Transverse colon (tissue), 4 donors: ENCODE measurements around the gene NUSAP1. TPM values are rescaled to one million over a fixed set of nuclear protein-coding genes. Genes with fewer than 3 reads are reported as not detected.

Source experiments
- DNase-seq: peaks from one replicate; pipeline ENCODE4 v3.0.0-alpha.2; 2019
- H3K27ac ChIP-seq, 4 donors: fragments of 200-600 bp; sonication (generic); 2 replicates each; pipeline ENCODE4 v1.5.1; 2016 to 2018; ENCODE audit warnings: inconsistent platforms in 4 of 4
- H3K27me3 ChIP-seq: fragments of 200-600 bp; sonication (generic); 2 replicates; pipeline ENCODE4 v1.5.1; 2017; ENCODE audit warnings: inconsistent platforms
- H3K36me3 ChIP-seq, 4 donors: fragments of 200-600 bp; sonication (generic); 2 replicates each; pipeline ENCODE4 v1.5.1; 2017 to 2019; ENCODE audit warnings: inconsistent platforms in 4 of 4
- H3K4me1 ChIP-seq, 4 donors: fragments of 200-600 bp; sonication (generic); 2 replicates each; pipeline ENCODE4 v1.5.1; 2017 to 2020; ENCODE audit warnings: inconsistent platforms in 4 of 4
- H3K4me3 ChIP-seq, 4 donors: fragments of 200-600 bp; sonication (generic); 1 replicate in 1 of 4; 2 replicates in 3 of 4; pipeline versions ENCODE4 v1.5.1 to v1.6.1; 2017 to 2019; ENCODE audit warnings: inconsistent platforms in 4 of 4
- H3K9me3 ChIP-seq, 2 donors: fragments of 200-600 bp; sonication (generic); 2 replicates each; pipeline ENCODE4 v1.5.1; 2017 to 2019; ENCODE audit warnings: inconsistent platforms in 2 of 2
- EP300 ChIP-seq: sonication (generic); formaldehyde crosslinking; IDR thresholded peaks from one replicate; pipeline ENCODE4 v1.6.1; 2017; ENCODE audit warnings: antibody characterized with exemption, low read depth
- POLR2A ChIP-seq: fragments of 450-650 bp; IDR thresholded peaks from one replicate; pipeline ENCODE4 v1.6.1; 2016; ENCODE audit warnings: antibody characterized with exemption, mild to moderate bottlenecking, moderate library complexity
- POLR2AphosphoS5 ChIP-seq, 3 donors: sonication (generic); formaldehyde crosslinking; IDR thresholded peaks; one replicate each; pipeline ENCODE4 v1.6.1; 2016; ENCODE audit warnings: antibody characterized with exemption in 3 of 3
- WGBS, 2 donors: methylation state at CpG; one replicate each; pipeline ENCODE4 v1.1.5; 2018; ENCODE audit warnings: low coverage in 1 of 2; 5-methylcytosine and 5-hydroxymethylcytosine counted together
- in situ Hi-C, 4 donors: fragments of 200-750 bp; cut with MboI; loops; one replicate each; pipeline versions ENCODE4 v1.15.0 to v1.15.1; 2017; ENCODE audit warnings: low sequenced_read_pairs in 3 of 4, low pct_ligation_motif_present in 1 of 4, low pct_unique_long_range_greater_than_20kb in 1 of 4
- intact Hi-C: fragments of 100-400 bp; cut with DNase I; formaldehyde crosslinking; loops from one replicate; pipeline ENCODE4 v1.15.1; 2023; ENCODE audit warnings: low total_unique reads
- total RNA-seq, 4 donors: library from RNA; depleted of rRNA; stranded (reverse); fragments of >200 nt; gene quantifications; one replicate each; pipeline ENCODE4 v1.1.0, GENCODE V29; 2016
- TF ChIP-seq, protein P1 (sequence below), 5 experiments: fragments of 200-600 bp in 3 of 5; fragments of 450-650 bp in 2 of 5; sonication (generic) in 3 of 5; IDR thresholded peaks; 1 replicate in 2 of 5; 2 replicates in 3 of 5; pipeline ENCODE4 v1.5.1; 2016 to 2017; ENCODE audit warnings: antibody characterized with exemption in 5 of 5, inconsistent platforms in 3 of 5, mild to moderate bottlenecking in 2 of 5, moderate library complexity in 1 of 5

Gene NUSAP1
- total RNA-seq, 4 donors from 2014 or later, result 5.0 to 8.9 (median 7.5) TPM

- Histone ChIP-seq H3K4me1 (peaks cover 0 to 17% (median 12%) of the 10 kb centered on the region in 4 donors), H3K4me3 (no peak overlapping the region), H3K9me3 (no peaks in the 10 kb centered on the region), H3K27ac (no peak overlapping the region), H3K36me3 (no peaks in the 10 kb centered on the region), H3K27me3 (no peaks in the 10 kb centered on the region)
- TF ChIP-seq, protein P1, sequence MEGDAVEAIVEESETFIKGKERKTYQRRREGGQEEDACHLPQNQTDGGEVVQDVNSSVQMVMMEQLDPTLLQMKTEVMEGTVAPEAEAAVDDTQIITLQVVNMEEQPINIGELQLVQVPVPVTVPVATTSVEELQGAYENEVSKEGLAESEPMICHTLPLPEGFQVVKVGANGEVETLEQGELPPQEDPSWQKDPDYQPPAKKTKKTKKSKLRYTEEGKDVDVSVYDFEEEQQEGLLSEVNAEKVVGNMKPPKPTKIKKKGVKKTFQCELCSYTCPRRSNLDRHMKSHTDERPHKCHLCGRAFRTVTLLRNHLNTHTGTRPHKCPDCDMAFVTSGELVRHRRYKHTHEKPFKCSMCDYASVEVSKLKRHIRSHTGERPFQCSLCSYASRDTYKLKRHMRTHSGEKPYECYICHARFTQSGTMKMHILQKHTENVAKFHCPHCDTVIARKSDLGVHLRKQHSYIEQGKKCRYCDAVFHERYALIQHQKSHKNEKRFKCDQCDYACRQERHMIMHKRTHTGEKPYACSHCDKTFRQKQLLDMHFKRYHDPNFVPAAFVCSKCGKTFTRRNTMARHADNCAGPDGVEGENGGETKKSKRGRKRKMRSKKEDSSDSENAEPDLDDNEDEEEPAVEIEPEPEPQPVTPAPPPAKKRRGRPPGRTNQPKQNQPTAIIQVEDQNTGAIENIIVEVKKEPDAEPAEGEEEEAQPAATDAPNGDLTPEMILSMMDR (IDR thresholded peaks at IDR 0.05), result no peak
- no peak for TF ChIP-seq POLR2AphosphoS5 (IDR thresholded peaks at IDR 0.05)
- TF ChIP-seq EP300, result no peak
- no peak for TF ChIP-seq POLR2A
- 98% methylated on average over 6 of the region's 6 CpGs; no CpG with 5 or more reads in 1 of the 2 donors for WGBS, 2 donors
- intact Hi-C loops (no loop called here), in situ Hi-C loops (no loop called here)
- DNase-seq, result no peak
Observed at GRCh38 chr15:41337047-41337446, 4.4 kb downstream of the NUSAP1 start.

GRCh38 chr15:41337631-41338522 lies 5.2 kb downstream of the NUSAP1 start:
- TF ChIP-seq, protein P1 (IDR thresholded peaks at IDR 0.05), result no peak
- TF ChIP-seq POLR2A (no peak), EP300 (no peak), POLR2AphosphoS5 (IDR thresholded peaks at IDR 0.05) (no peak)
- WGBS, 2 donors, result 82 to 90% methylated on average over 7 to 13 of the region's 13 CpGs
- DNase-seq, result no peak
- H3K4me3 ChIP-seq, result no peak overlapping the region
- no peaks in the 10 kb centered on the region for H3K9me3 ChIP-seq
- H3K36me3 ChIP-seq, result no peaks in the 10 kb centered on the region
- in situ Hi-C loops, result no loop called here
- H3K27ac ChIP-seq, result no peak overlapping the region
- no peaks in the 10 kb centered on the region for H3K27me3 ChIP-seq
- intact Hi-C loops, result no loop called here
- H3K4me1 ChIP-seq, result peaks cover 0 to 17% (median 10%) of the 10 kb centered on the region in 4 donors

DNA sequence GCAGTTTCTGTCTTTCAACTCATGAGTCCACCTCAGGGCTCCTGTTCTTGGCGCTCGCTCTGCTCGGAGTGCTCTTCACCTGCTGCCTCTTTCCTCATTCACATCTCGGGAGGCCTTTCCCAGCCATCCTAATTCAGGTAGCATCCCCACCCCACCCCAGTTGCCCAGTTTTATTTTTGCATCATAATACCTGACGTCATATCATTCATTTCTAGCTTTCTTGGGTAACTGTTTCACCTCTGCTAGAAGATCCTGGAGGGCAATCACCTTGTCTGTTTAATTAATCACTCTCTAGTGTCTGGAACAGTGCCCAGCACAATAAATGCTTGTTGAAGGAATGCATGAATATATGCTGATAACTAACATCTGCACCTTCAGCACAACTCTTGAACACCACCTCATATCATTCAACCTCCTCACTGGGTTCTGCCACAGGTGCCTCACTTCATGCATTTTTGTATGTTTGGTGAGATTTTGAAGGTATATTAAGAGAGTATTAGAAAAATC lies 7.6 kb downstream of the NUSAP1 start:
- WGBS, 2 donors, result 96 to 97% methylated on average over 4 to 5 of the region's 5 CpGs
- intact Hi-C loops (no loop called here), in situ Hi-C loops (no loop called here)
- Histone ChIP-seq H3K36me3 (no peaks in the 10 kb centered on the region), H3K27me3 (no peaks in the 10 kb centered on the region), H3K27ac (no peak overlapping the region), H3K9me3 (no peaks in the 10 kb centered on the region), H3K4me1 (no peaks in the 10 kb centered on the region), H3K4me3 (no peak overlapping the region)
- TF ChIP-seq EP300, result no peak
- TF ChIP-seq, protein P1 (IDR thresholded peaks at IDR 0.05), result no peak
- TF ChIP-seq POLR2AphosphoS5 (IDR thresholded peaks at IDR 0.05), result no peak
- no peak for TF ChIP-seq POLR2A
- no peak for DNase-seq

- H3K4me1 ChIP-seq, result no peaks in the 10 kb centered on the region
Observed at GRCh38 chr15:41341519-41341918, 8.8 kb downstream of the NUSAP1 start.

More at GRCh38 chr15:41341519-41341918, 8.8 kb downstream of the NUSAP1 start:
- DNase-seq, result no peak
- Histone ChIP-seq H3K9me3 (no peaks in the 10 kb centered on the region), H3K27ac (no peak overlapping the region), H3K27me3 (no peaks in the 10 kb centered on the region), H3K36me3 (no peaks in the 10 kb centered on the region), H3K4me3 (no peak overlapping the region)
- 50 to 89% methylated on average over 2 to 4 of the region's 4 CpGs for WGBS, 2 donors
- in situ Hi-C loops, result no loop called here
- intact Hi-C loops, result no loop called here
- TF ChIP-seq POLR2AphosphoS5 (IDR thresholded peaks at IDR 0.05) (no peak), EP300 (no peak), POLR2A (no peak)
- TF ChIP-seq, protein P1 (IDR thresholded peaks at IDR 0.05), result no peak
